LNCaP clone FGC (cell line): ENCODE measurements around the gene FAM83D.
A peak's percentile ranks its signal among the peaks of the same experiment; 100 is the strongest.

ENCODE experiments used
- DNase-seq: peaks from one replicate; pipeline ENCODE4 v3.0.0-alpha.2; 2011; ENCODE audit warnings: low read depth
- H3K4me3 ChIP-seq: 2 replicates; pipeline ENCODE4 v1.5.1; 2011; ENCODE audit warnings: mild to moderate bottlenecking, low read depth, low read length, control low read depth
- TF ChIP-seq, protein P1 (sequence below): IDR thresholded peaks from 2 replicates; pipeline ENCODE4 v1.5.1; 2012; ENCODE audit warnings: mild to moderate bottlenecking; ENCODE audit not compliant: control insufficient read depth, insufficient read depth; ENCODE audit errors: extremely low read depth

FAM83D gene, protein sequence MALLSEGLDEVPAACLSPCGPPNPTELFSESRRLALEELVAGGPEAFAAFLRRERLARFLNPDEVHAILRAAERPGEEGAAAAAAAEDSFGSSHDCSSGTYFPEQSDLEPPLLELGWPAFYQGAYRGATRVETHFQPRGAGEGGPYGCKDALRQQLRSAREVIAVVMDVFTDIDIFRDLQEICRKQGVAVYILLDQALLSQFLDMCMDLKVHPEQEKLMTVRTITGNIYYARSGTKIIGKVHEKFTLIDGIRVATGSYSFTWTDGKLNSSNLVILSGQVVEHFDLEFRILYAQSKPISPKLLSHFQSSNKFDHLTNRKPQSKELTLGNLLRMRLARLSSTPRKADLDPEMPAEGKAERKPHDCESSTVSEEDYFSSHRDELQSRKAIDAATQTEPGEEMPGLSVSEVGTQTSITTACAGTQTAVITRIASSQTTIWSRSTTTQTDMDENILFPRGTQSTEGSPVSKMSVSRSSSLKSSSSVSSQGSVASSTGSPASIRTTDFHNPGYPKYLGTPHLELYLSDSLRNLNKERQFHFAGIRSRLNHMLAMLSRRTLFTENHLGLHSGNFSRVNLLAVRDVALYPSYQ

GRCh38 chr20:38926142-38926933, at the start of gene FAM83D:
Gene FAM83D, plus strand, starts transcription at chr20:38926417. Its CDS starts 26 bp downstream, at chr20:38926443.
- peak within 1 kb of the TSS; percentile 82 for H3K4me3 ChIP-seq
- peak; percentile 94 for DNase-seq
- TF ChIP-seq, protein P1, sequence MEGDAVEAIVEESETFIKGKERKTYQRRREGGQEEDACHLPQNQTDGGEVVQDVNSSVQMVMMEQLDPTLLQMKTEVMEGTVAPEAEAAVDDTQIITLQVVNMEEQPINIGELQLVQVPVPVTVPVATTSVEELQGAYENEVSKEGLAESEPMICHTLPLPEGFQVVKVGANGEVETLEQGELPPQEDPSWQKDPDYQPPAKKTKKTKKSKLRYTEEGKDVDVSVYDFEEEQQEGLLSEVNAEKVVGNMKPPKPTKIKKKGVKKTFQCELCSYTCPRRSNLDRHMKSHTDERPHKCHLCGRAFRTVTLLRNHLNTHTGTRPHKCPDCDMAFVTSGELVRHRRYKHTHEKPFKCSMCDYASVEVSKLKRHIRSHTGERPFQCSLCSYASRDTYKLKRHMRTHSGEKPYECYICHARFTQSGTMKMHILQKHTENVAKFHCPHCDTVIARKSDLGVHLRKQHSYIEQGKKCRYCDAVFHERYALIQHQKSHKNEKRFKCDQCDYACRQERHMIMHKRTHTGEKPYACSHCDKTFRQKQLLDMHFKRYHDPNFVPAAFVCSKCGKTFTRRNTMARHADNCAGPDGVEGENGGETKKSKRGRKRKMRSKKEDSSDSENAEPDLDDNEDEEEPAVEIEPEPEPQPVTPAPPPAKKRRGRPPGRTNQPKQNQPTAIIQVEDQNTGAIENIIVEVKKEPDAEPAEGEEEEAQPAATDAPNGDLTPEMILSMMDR: no peak

GRCh38 chr20:38877483-38877882, 48.7 kb upstream of the FAM83D start:
- DNase-seq: no peak
- TF ChIP-seq, protein P1: no peak
- H3K4me3 ChIP-seq: no peak overlapping the region

DNA sequence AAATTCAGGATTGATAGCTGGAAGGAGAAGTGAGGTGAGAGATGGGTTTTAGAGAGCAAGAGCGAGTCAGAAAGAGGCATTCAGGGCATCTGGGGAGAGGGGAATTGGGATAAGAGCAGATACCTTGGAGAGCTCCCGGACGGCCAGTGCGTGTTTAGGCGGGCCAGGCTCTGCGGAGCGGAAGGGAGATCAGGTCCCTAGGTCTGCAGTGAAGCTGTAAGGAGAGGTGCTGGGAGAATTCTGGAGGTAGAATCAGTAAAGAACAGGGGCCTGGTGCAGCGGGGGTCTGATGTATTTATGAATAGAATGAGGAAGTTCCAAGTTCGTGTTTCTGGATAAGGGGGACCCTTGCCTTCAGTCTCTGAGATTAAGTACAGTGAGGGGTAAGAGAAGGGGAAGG, 47.4 kb upstream of the FAM83D start:
- no peak for DNase-seq
- H3K4me3 ChIP-seq: no peak overlapping the region
- TF ChIP-seq, protein P1: no peak

- no peak overlapping the region for H3K4me3 ChIP-seq
- no peak for DNase-seq
- TF ChIP-seq, protein P1: no peak
These were observed 45.1 kb upstream of the FAM83D start for GRCh38 chr20:38880952-38881735.

DNA sequence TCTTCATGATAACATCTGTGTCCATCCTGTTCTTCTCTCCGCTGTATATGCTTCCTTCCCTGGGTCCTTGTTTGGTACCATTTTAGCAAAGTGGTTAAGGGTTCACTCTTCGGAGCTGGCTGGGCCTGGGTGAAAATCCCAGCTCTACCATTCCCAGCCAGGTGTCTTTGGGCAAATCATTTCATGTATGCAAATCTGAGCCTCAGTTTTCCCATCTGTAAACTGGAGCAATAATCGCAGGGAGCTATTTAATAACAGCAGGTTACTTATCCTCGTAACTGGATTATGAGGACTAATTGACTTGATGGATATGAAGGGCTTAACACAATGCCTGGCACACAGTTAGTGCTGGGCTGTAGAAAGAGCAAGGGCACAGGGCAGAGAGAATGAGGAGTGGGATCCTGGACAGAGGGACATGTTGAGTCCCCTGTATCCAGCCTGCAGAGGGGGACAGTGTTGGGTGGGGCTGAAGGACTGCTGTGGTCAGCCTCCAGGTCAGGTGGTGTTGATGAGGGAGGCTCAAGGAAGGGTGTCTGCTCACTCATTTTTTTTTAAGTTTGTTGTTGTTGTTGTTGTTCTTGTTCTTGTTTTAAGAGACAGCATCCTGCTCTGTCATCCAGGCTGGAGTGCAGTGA, 44.3 kb upstream of the FAM83D start:
- H3K4me3 ChIP-seq: no peak overlapping the region
- no peak for DNase-seq
- TF ChIP-seq, protein P1: no peak

- H3K4me3 ChIP-seq: no peak overlapping the region
- TF ChIP-seq, protein P1: no peak
- DNase-seq: no peak
These were observed 43.6 kb upstream of the FAM83D start for GRCh38 chr20:38882600-38882999.
